HG02884 (cell line): ENCODE results near the gene GUCY2D.

Source experiments
- ATAC-seq: cut with Tn5 transposase; IDR thresholded peaks from one replicate; pipeline ENCODE4 v1.9.1; 2021; ENCODE audit warnings: mild to moderate bottlenecking, moderate library complexity; ENCODE audit not compliant: unreplicated experiment

The GUCY2D gene

DNA sequence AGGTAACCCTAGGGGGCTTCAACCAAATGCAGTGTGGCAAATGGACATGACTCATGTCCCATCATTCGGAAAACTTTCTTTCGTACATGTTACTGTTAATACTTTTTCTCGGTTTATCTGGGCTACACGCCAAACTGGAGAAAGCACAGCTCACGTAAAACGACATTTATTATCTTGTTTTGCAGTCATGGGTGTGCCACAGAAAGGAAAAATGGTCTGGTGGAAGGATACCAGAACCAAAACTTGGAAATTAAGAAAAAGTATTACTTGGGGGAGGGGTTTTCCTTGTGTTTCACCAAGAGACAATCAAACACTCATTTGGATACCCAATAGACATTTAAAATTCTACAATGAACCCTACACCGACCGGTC lies 60.0 kb downstream of the GUCY2D start:
- ATAC-seq, result no peak

DNA sequence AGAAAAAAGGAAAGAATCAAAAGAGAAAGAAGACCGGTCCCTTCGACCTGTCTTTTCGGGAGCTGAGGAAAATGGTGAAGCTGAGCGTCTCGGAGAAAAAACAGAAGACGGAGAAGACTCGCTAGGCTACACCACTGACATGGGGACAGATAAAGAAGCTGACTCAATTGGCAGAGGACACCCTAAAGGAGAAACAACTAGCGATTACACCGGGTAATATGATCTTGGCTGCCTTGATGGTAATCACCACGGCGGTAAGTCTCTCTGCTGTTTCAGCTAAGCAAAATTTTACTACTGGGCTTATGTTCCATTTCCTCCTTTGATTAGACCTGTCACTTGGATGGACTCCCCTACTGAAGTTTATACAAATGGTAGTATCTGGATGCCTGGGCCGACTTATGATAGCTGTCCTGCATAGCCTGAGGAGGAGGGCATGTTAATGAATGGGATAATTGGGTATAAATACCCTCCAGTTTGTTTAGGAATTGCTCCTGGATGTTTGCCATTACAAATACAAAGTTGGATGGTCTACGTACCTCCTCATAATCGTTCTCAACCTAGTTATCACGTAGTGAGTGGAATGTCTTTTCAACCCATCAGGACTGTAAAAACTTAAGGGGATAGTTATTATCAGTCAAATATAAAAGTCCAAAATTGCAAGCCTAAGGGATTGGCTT lies 60.5 kb downstream of the GUCY2D start:
- ATAC-seq, result no peak

DNA sequence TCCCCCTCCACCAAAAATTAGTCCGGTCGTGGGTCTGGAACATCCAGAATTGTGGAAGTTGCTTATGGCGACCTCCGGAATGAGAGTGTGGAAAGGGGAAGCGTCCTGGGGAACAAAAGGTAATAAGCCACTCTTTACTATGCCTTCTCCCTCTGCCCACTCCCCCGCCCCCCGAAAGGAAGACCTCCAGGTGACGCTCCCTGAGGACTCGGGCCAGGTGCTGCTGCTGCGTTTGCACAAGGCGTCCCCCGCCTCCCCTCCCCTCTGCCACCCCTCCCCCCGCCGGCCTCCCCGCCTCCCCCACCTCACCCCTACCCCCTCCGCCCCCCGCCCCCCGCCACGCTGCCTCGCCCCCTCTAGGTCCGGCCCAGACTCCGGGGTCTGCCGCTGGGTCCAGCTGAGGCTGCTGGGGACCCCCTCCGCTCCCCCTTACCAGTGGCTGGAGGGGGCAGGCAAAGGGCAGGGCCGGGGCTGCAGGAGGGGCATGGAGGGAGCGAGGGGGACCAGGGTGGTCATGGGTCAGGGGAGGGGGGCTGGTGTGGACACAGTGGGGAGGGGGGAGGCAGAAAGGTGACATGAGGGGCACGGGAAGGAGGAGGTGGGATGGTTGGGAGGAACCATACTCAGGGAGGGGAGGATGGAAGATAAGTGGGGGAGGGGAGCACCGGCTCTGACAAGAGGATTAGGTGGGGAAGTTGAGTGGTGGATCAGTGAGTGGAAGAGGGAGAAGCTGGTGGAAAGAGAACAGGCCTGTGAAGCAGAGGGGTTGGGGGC lies 61.5 kb downstream of the GUCY2D start:
- no peak for ATAC-seq

DNA sequence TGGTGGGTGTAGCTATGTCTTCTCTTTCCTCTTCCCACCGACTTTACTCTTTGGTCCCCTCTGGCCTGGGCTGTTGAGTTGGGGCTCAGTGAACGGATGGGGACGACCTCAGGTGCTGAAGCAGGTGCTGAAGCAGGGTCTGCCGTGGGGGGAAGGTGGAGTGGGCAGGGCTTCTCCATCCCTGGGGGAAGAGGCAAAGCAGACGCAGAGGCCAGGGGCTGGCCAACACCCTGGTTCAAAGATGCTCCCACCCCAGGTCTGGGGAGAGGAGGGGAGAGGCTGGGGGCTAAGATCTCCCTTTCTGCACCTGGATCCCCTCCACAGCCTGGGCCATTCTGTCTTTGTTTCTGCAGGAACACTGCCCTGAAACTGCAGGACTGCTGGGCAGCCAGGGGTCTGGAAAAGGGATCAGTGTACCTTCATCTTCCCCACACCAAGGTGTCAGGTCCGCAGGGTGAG lies 62.2 kb downstream of the GUCY2D start:
- ATAC-seq, result no peak

DNA sequence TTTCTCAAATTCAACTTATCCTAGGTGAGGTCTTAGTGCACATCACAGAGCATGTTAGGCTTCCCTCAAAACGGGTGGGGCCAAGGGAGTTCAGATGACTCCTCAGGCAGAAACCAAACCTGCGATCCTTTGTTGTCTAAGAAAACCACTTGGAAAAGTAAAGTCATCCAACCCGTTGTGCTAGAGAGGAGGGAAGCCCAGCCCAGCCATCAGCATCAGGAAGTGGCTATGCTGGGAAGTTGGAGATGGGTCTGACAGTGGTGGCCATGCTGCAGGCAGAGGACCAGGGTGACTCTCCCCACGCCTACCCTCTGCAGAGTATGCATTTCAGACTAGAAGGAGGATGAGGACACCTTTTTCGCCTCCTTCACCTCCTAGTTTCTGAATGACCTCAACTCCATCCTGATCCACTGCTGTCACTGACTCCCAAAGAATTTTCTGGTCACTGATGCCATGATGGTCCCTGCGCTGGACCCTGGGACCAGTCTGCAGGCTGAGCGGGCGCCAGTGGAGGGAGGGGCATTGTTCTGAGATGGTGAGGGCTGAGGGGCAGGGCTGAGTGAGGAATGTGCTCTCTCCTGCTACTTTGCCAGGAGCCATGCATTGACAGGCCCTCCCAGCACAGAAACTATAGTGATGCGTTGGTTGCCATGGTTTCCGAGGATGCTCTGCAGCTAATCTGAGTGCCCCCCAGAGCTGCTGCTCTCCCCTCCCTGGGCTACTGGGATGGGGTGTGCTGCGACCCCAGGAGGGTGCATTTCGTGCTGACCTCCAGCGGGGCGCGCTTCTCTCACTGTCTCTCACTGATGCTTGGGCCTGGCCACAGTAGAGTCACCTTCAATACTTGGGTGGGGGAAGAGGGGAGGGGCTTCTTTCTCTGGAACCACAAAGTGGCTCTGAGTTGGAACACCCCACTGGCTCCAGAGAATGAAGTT lies 64.7 kb downstream of the GUCY2D start:
- no peak for ATAC-seq

DNA sequence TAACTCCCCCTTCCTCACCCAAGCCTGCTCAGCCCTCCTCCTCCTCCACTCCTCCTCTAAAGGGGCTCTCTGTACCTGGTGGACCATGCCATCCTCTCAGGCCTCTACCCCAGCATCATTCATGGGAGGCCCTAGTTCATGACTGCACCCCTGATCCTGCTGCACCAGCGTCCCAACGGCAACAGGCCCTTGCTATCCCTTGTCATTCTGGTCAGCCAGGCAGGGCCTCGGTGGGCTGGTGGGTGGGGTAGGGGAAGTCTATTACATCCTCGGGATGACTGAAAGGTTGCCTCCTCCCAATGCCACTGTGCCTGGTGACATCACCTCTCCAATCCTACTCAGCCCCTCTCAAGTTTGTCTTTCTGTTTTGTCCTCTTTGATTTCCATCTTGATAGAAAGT lies 65.4 kb downstream of the GUCY2D start:
- no peak for ATAC-seq

DNA sequence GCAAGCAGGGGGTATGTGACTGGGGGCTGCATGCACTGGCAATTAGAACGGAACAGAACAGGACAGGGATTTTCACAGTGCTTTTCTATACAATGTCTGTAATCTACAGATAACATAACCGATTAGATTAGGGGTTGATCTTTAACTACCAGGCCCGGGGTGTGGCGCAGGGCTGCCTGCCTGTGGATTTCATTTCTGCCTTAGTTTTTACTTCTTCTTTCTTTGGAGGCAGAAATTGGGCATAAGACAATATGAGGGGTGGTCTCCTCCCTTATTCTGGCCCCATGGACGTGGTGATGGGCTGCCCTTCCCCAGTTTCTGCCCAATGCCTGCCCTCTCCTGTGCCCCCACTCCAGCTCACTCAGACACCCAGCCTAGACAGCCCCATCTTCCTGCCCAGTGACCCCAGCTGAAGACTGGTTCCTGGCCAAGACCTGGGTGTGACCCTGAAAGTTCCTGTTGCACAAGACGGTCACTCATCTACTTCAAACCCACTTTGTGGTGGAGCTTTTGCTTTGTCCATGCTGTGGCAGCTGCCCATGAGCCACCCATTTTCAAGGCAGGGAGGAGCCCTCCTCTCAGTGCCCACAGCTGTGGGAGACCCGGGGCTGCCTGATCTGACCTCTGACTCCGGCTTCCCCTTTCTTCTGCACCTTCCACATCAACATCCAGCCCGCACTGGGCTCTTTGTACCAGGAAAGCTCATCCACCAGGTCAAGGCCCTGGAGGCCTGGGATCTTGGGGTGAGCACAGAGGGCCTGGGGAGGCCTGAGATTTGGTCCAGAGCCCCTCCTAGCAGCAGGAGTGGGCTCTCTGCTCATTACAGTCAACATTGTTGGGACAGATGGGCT lies 66.5 kb downstream of the GUCY2D start:
- no peak for ATAC-seq

DNA sequence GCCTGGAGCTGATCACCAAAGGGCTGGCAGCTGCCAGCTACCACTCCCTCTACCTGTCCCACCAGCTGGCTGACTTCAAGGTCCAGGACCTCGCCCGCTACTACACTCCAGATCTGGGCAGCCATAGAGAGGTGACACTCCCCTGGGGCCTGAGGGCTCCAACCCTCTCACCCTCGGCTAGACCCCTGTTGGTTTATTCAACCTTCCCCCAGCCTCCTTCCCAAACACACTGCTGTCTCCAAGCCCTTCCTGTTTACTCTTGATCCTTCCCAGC lies 67.1 kb downstream of the GUCY2D start:
- no peak for ATAC-seq
